GM21786 (cell line): ENCODE data around the gene SLC18A3.

Source experiments
- ATAC-seq: cut with Tn5 transposase; IDR thresholded peaks from one replicate; pipeline ENCODE4 v1.9.1; 2021; ENCODE audit not compliant: unreplicated experiment

Gene SLC18A3

DNA sequence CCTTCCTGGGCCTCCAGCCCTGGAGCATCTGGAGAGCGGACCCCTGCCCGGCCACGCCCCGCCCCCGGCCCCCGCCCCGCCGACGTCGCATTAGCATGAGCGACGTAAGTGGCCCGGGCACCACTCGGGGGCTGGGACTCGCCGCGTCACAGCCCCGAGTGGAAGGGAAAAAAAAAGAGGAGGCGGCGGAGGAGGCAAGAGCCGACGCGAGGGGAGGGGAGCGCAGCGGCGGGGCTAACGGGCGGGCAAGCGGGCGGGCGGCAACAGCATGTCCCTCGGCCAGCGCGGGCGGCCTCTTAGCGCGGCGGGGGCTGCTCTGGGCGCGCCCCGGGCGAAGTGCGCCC, at the start of gene SLC18A3:
Gene SLC18A3, plus strand, starts transcription at position 197 of the 344 bp plus-strand sequence. CDS start 431 bp downstream, outside the sequence.
- ATAC-seq, result no peak

DNA sequence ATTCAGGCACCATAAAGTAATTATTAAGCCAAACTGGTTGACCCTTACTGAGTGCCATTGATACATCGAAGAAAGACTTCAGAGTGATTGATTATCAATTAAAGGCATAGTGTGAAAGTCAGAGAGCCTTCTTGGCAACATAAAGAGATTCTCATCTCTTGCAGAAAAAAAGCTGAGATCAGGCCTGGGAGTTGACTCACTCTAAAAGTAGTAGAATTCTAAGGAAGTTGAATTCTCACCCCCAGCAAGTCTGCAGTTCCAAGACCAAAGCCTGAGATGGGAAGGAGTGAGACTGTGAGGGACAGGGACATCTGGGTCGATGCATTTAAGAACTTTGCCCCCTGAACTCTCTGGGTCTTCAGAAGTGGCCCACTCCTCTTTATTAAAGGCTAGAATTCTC, 49.6 kb upstream of the SLC18A3 start:
- ATAC-seq, result no peak

DNA sequence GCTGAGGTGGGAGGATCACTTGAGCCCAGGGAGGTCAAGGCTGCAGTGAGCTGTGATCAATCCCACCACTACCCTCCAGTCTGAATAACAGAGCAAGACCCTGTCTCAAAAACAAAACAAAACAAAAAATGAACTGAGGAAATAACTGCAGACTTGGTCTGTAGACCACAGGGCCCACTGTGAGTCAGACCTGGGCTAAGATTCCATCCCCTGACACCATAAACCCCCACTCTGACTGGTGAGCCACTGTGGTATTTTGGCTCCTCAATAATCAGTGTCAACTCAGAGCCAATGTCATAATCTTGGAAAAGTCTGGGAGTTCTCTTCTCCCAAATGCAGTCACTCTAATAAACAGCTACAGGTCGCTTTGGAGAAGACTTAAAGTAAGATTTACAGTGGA, 47.2 kb upstream of the SLC18A3 start:
- no peak for ATAC-seq

DNA sequence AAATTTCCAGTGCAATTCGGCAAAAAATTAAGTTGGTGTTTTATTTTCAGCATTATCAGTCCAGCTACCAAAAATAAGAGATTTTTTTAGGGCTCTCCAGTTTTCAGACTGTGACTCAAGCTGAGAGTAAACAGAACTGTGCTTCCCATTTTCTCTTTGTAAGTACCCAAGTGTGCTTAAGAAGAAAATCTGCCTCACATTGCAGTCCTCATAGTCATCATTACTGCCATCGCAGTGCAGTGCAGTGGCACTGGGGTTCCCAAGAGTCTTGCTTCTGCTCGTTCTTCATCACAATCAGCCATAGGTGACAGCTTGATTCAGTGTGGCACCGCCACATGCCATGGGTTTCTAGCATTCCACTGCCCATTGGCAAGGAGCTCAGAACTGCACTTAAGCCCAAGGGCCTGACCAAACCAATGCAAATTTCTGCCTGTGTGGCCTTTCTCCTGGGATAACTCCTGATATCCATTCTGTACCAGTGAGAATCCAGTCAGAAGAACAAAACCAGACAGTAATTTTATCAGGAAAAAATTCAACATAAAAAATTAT, 45.6 kb upstream of the SLC18A3 start:
- ATAC-seq, result no peak

- no peak for ATAC-seq
These were observed 42.3 kb upstream of the SLC18A3 start for GRCh38 chr10:49567810-49568209.

- no peak for ATAC-seq
These were observed 41.9 kb upstream of the SLC18A3 start for GRCh38 chr10:49568235-49568634.

GRCh38 chr10:49569031-49569631, 41.0 kb upstream of the SLC18A3 start:
- ATAC-seq, result no peak

DNA sequence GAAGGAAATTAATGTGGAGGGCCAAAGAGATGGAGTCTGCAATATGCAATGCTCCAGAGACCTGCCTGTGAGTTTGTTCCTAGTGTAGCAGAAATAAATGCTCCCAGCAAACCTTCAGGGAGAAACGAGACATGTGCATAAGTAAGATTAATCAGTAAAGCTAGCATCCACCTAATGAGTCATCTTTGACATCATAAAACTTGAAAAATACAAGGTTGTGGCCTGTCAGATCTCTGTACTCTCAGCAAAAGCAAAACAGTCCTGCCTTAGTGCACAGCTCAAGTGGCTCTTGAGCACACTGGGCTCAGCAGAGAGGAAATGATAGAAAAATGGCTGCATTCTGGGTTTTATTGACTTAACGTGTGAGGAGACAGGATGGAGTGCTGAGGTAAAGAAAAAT, 38.7 kb upstream of the SLC18A3 start:
- ATAC-seq, result no peak

DNA sequence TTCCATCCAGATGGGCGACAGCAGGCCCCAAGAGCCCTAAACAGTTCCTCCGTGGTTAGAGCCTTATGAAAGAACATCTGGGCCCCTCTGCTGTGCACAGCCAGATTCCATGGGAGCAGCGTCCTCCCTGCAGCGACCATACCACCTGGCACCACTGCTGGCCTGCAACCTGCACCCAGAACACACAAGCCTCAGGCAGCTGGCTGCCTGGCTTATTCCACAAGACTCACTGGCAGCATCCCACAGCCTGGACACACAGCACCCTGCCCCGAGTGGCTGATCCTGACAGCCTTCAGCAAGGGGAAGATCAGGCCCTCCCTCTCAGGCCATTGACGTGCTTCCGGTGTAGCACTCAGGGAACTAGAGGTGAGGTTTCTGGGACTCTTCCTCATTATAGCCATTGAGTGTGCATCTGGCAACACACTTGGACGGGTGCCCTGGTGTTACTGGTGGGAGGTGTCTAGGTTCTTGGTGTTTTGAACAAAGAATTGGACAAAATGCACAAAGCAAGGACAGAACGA, 37.5 kb upstream of the SLC18A3 start:
- ATAC-seq, result no peak

- no peak for ATAC-seq
These were observed 34.5 kb upstream of the SLC18A3 start for GRCh38 chr10:49575489-49576072.

DNA sequence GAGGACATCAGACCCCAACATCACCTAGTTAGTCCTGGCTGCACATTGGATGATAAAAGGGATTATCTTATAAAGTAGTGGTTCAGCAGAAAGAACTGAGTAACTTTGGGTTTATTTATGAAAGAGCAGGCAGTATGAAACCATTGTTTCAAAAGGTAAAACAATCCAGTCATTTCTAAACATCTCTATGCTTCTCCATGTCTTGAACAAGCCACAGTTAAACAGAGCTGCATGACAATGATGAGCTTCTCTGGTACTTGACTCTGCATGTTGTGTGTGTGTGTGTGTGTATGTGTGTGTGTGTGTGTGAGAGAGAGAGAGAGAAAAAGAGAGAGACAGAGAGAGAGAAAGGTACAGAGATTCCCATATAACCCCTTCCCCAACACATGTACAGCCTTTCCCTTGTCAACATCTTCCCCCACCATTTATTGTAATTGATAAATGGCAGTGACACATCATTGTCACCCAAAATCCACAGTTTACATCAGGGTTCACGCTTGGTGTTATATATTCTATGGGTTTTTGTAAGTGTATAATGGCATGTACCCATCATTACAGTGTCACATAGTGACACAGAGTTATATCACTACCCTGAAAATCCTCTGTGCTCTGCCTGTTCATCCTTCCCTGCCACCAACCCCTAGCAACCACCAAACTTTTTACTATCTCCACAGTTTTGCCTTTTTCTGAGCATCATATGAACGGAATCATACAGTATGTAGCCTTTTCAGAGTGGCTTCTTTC, 32.8 kb upstream of the SLC18A3 start:
- no peak for ATAC-seq

- no peak for ATAC-seq
These were observed 31.7 kb upstream of the SLC18A3 start for GRCh38 chr10:49578392-49578791.

DNA sequence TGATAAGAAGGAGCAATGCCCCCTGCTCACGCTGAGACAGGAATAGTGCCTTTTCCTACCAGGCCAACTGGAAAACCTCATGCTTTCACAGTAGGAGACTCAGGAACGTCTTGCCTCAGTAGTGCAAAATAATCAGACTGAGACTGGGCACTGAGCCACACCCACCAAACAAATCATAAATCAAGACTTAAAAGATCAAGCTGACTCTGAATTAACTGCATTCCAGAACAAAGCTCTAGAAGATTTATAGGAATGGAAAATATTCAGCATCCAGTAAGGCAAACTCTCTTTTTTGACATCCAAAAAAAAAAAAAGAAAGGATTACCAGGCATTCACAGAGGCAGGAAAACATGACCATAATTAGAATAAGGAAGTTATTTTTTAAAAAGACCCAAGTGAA, 30.5 kb upstream of the SLC18A3 start:
- no peak for ATAC-seq

DNA sequence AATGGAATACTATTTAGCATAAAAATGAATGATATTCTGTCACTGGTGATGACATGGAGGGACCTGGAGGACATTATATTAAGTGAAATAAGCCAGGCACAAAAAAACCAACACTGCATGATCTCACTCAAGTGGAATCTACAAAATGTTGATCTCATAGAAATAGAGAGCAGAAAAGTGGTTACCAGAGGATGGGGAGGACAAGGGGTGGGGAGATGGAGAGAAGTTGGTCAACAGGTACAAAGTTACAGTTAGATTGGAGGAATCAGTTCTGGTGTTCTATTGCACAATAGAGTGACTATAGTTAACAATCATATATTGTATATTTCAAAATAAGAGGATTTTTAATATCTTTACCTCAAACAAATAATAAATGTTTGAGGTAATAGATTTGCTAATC, 24.7 kb upstream of the SLC18A3 start:
- no peak for ATAC-seq

GRCh38 chr10:49587981-49588380, 22.1 kb upstream of the SLC18A3 start:
- ATAC-seq, result no peak

DNA sequence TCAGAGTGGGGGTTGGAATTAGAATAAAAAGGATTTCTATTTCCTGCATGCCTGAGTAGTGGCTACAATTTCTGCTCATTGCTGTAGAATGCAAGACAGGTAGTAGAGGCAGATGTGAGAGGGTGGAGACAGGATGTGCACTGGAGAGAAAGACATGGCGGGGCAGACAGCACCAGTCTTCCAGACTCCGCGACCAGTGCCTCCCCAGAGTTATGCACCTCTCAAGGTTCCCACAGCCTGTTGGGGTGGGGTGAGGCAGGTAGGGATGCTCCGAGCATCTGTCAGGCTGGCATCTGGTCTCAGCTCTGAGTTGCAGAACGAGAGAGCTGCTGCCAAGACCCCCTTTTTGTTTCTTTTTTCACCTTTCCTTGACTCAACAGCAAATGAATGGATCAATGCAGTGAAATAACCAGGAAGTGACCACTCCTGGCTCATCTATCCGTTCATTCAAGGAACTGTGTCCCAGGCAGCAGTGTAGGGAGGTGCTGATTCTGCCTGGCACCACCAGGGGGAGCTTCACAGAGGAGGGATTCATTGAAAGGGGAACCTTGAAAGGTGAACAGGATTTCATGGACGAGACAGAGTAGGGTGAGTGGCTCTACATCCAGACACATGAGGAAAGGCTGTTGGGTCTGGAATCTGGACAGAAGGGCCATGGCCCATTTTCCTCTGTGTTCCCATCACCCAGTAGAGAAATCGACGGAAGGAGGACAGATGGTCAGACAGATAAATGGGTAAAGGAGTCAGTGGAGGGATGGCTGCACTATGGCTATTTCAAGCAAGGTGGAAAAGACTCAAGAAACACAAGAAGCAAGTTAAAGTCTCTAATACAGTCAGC, 17.2 kb upstream of the SLC18A3 start:
- ATAC-seq, result no peak

GRCh38 chr10:49593564-49593875, 16.6 kb upstream of the SLC18A3 start:
- ATAC-seq, result no peak

- ATAC-seq, result no peak
These were observed 16.1 kb upstream of the SLC18A3 start for GRCh38 chr10:49593998-49594397.

- ATAC-seq, result peak; percentile 46
These were observed 15.5 kb upstream of the SLC18A3 start for GRCh38 chr10:49594594-49594993.

GRCh38 chr10:49595003-49595712, 15.0 kb upstream of the SLC18A3 start:
- ATAC-seq, result no peak
